Caco-2 (cell line): ENCODE results near the gene KLHL22. TPM values are rescaled to one million over a fixed set of nuclear protein-coding genes. Genes with fewer than 3 reads are reported as not detected.

Source experiments
- BruUV-seq: library from RNA; stranded (reverse); fragments of 400-500 nt; replicated peaks from 2 replicates; lab custom pipeline; 2021; lab: Mats Ljungman, UMichigan
- CTCF ChIA-PET: fragments of 300-600 bp; sonication (Branson Sonifier 250); formaldehyde crosslinking; loops from one replicate; lab custom pipeline; 2022; ENCODE audit warnings: antibody characterized with exemption; lab: Charles Lee
- POLR2A ChIA-PET: fragments of 300-600 bp; sonication (Branson Sonifier 250); formaldehyde crosslinking; loops from one replicate; lab custom pipeline; 2022; ENCODE audit warnings: antibody characterized with exemption; lab: Charles Lee
- DNase-seq, 2 experiments: peaks; one replicate each; pipeline versions ENCODE4 v3.0.0 to v3.0.0-alpha.2; 2020 to 2022
- H3K27me3 ChIP-seq: replicated peaks from 2 replicates; pipeline ENCODE4 v1.6.0; 2011; ENCODE audit warnings: low read length; ENCODE audit not compliant: control insufficient read depth, insufficient read depth
- H3K36me3 ChIP-seq: 2 replicates; pipeline ENCODE4 v1.5.1; 2011; ENCODE audit warnings: low read length; ENCODE audit not compliant: control insufficient read depth, insufficient read depth
- H3K4me1 ChIP-seq: fragments of 250-450 bp; sonication (Bioruptor Pico); 2 replicates; pipeline ENCODE4 v1.5.1; 2020; ENCODE audit warnings: mild to moderate bottlenecking
- H3K4me3 ChIP-seq: 2 replicates; pipeline ENCODE4 v1.5.1; 2011; ENCODE audit warnings: low read depth, mild to moderate bottlenecking, control low read depth, low read length
- H3K9me3 ChIP-seq: fragments of 250-450 bp; sonication (Bioruptor Pico); 2 replicates; pipeline ENCODE4 v1.5.1; 2020; ENCODE audit warnings: mild to moderate bottlenecking, moderate library complexity
- H3K27ac Mint-ChIP-seq: one replicate; pipeline ENCODE4 v1.8.0; 2022; ENCODE audit warnings: mixed read lengths; ENCODE audit not compliant: unreplicated experiment
- H3K27me3 Mint-ChIP-seq: one replicate; pipeline ENCODE4 v1.8.0; 2022; ENCODE audit warnings: mixed read lengths; ENCODE audit not compliant: insufficient read depth, unreplicated experiment
- H3K36me3 Mint-ChIP-seq: one replicate; pipeline ENCODE4 v1.8.0; 2022; ENCODE audit warnings: mild to moderate bottlenecking, mixed read lengths; ENCODE audit not compliant: insufficient read depth, unreplicated experiment
- H3K4me1 Mint-ChIP-seq: one replicate; pipeline ENCODE4 v1.8.0; 2022; ENCODE audit warnings: low read depth, mixed read lengths; ENCODE audit not compliant: unreplicated experiment
- H3K4me3 Mint-ChIP-seq: one replicate; pipeline ENCODE4 v1.8.0; 2022; ENCODE audit warnings: mild to moderate bottlenecking, moderate library complexity, mixed read lengths; ENCODE audit not compliant: unreplicated experiment
- H3K9me3 Mint-ChIP-seq: one replicate; pipeline ENCODE4 v1.8.0; 2022; ENCODE audit warnings: mixed read lengths; ENCODE audit not compliant: unreplicated experiment
- intact Hi-C: fragments of 100-400 bp; cut with micrococcal nuclease; formaldehyde crosslinking; loops from one replicate; pipeline ENCODE4 v1.10.0; 2022; ENCODE audit not compliant: unreplicated experiment
- total RNA-seq: library from RNA; stranded (reverse); gene quantifications from 2 replicates; pipeline ENCODE4 v1.2.3, GENCODE V29; 2022
- TF ChIP-seq, protein P1 (sequence below), 2 experiments: fragments of 200-600 bp in 1 of 2; IDR thresholded peaks; 1 replicate in 1 of 2; 2 replicates in 1 of 2; pipeline versions ENCODE4 v1.5.1 to v1.8.0; 2011 to 2022; ENCODE audit warnings: antibody characterized with exemption in 1 of 2, control low read depth in 1 of 2, inconsistent platforms in 1 of 2, low read depth in 1 of 2, low read length in 1 of 2, mild to moderate bottlenecking in 1 of 2, moderate library complexity in 1 of 2; ENCODE audit not compliant: insufficient read depth in 1 of 2, severe bottlenecking in 1 of 2, unreplicated experiment in 1 of 2

The KLHL22 gene
- total RNA-seq, 1 experiment from 2014 or later: 24.4 TPM

DNA sequence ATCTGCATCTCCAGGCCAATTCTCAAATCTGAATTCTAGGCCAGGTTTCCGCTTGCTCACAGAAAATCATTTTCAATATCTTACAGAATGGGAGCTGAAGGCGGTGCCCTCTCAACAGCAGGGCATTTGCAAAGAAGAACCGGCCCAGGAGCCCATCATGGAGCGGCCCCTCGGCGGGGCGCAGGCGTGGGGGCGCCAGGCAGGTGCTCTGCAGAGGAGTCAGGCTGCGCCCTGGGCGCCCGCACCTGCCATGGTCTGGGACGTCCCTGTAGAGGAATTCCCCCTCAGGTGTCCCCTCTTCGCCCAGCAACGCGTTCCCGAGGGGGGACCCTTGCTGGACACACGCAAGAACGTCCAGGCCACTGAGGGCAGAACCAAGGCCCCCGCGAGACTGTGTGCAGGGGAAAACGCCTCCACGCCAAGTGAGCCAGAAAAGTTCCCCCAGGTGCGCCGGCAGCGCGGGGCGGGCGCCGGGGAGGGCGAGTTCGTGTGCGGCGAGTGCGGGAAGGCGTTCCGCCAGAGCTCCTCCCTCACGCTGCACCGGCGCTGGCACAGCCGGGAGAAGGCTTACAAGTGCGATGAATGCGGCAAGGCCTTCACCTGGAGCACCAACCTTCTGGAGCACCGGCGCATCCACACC lies 90.2 kb downstream of the KLHL22 start:
- Mint-ChIP-seq H3K9me3 (no peaks in the 10 kb centered on the region), H3K36me3 (peaks cover 5% of the 10 kb centered on the region), H3K27me3 (no peaks in the 10 kb centered on the region), H3K4me3 (no peak overlapping the region), H3K4me1 (no peaks in the 10 kb centered on the region), H3K27ac (no peak overlapping the region)
- 0 out of 2 replicates have a peak, but pooled peaks cover 2% of the 10 kb centered on the region for H3K36me3 ChIP-seq
- no peak for DNase-seq
- TF ChIP-seq, protein P1, sequence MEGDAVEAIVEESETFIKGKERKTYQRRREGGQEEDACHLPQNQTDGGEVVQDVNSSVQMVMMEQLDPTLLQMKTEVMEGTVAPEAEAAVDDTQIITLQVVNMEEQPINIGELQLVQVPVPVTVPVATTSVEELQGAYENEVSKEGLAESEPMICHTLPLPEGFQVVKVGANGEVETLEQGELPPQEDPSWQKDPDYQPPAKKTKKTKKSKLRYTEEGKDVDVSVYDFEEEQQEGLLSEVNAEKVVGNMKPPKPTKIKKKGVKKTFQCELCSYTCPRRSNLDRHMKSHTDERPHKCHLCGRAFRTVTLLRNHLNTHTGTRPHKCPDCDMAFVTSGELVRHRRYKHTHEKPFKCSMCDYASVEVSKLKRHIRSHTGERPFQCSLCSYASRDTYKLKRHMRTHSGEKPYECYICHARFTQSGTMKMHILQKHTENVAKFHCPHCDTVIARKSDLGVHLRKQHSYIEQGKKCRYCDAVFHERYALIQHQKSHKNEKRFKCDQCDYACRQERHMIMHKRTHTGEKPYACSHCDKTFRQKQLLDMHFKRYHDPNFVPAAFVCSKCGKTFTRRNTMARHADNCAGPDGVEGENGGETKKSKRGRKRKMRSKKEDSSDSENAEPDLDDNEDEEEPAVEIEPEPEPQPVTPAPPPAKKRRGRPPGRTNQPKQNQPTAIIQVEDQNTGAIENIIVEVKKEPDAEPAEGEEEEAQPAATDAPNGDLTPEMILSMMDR (IDR thresholded peaks at IDR 0.05; ENCODE audit: insufficient read depth in 1 of 2, low read depth in 1 of 2, low read length in 1 of 2, severe bottlenecking in 1 of 2, unreplicated experiment in 1 of 2): no peak
- no peaks in the 10 kb centered on the region for H3K27me3 ChIP-seq
- POLR2A ChIA-PET: no interaction called here
- no peaks in the 10 kb centered on the region for H3K9me3 ChIP-seq
- BruUV-seq: no TSS peak
- no peak overlapping the region for H3K4me3 ChIP-seq
- CTCF ChIA-PET: no interaction called here
- intact Hi-C loops: no loop called here
- H3K4me1 ChIP-seq: no peaks in the 10 kb centered on the region

DNA sequence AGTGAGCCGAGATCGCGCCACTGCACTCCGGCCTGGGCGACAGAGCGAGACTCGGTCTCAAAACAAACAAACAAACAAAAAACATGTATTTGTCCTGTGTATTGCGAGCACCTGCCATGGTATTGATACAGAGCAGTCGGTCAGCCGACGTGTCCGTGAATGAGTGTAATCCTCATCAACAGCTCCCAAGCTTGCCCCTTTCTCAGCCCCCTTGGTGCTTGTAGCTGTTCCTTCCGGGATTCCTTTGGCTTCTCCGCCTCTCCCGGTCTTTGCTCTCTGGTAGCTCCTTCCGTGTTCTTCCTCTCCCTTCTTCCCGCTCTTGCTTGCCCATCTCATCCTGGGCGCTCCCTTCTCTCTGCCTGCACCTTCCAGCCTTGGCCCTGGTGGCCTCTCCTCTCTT lies 90.7 kb downstream of the KLHL22 start:
- Histone ChIP-seq H3K27me3 (no peaks in the 10 kb centered on the region), H3K4me1 (no peaks in the 10 kb centered on the region), H3K4me3 (no peak overlapping the region), H3K9me3 (no peaks in the 10 kb centered on the region), H3K36me3 (0 out of 2 replicates have a peak, but pooled peaks cover 2% of the 10 kb centered on the region)
- Mint-ChIP-seq H3K27ac (no peak overlapping the region), H3K4me1 (no peaks in the 10 kb centered on the region), H3K36me3 (peaks cover 5% of the 10 kb centered on the region), H3K27me3 (no peaks in the 10 kb centered on the region), H3K9me3 (no peaks in the 10 kb centered on the region), H3K4me3 (no peak overlapping the region)
- BruUV-seq: no TSS peak
- TF ChIP-seq, protein P1 (IDR thresholded peaks at IDR 0.05; ENCODE audit: insufficient read depth in 1 of 2, low read depth in 1 of 2, low read length in 1 of 2, severe bottlenecking in 1 of 2, unreplicated experiment in 1 of 2): no peak
- intact Hi-C loops: no loop called here
- ChIA-PET POLR2A (no interaction called here), CTCF (interaction anchor here (0.5 kb wide), 1 partner anchor 42 kb away, joined by 4 read pairs; no protein-coding TSS in a partner anchor)
- no peak for DNase-seq

DNA sequence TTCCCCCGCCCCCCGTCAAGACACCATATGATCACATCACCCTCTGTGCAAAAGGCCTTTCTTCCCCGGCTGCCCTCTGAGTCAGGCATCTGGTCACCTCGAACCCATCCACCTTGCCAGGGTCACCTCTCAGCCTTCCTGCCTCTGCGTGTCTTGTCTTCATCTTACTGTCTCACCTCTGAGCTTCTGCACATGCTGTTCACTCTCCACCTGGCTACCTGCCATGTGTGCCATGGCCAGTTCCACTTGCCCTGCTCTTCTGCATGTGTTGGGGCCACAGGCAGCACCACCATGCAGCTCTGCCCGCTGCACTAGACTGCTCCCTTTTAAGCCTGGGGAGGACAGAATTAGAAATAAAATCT lies 91.8 kb downstream of the KLHL22 start:
- intact Hi-C loops: no loop called here
- CTCF ChIA-PET: no interaction called here
- Histone ChIP-seq H3K9me3 (no peaks in the 10 kb centered on the region), H3K4me1 (no peaks in the 10 kb centered on the region), H3K36me3 (0 out of 2 replicates have a peak, but pooled peaks cover 2% of the 10 kb centered on the region), H3K27me3 (no peaks in the 10 kb centered on the region), H3K4me3 (no peak overlapping the region)
- BruUV-seq: no TSS peak
- Mint-ChIP-seq H3K27me3 (no peaks in the 10 kb centered on the region), H3K4me3 (no peak overlapping the region), H3K27ac (no peak overlapping the region), H3K9me3 (no peaks in the 10 kb centered on the region), H3K36me3 (peaks cover 5% of the 10 kb centered on the region), H3K4me1 (no peaks in the 10 kb centered on the region)
- DNase-seq: no peak
- TF ChIP-seq, protein P1 (IDR thresholded peaks at IDR 0.05; ENCODE audit: insufficient read depth in 1 of 2, low read depth in 1 of 2, low read length in 1 of 2, severe bottlenecking in 1 of 2, unreplicated experiment in 1 of 2): no peak
- POLR2A ChIA-PET: no interaction called here
